Activated T-helper 1 cell treated with anti-CD3 and anti-CD28 coated beads, Interleukin-2, amount 50 U/mL, for 16 hours (primary cell): ENCODE results near the gene DIP2C.

ENCODE experiments used
- DNase-seq, 2 donors: peaks; one replicate each; pipeline ENCODE4 v3.0.0-alpha.2; 2020; ENCODE audit warnings: low read depth in 1 of 2, low spot score in 1 of 2

Gene DIP2C

GRCh38 chr10:677750-678661, 11.5 kb downstream of the DIP2C start:
- DNase-seq = no peak

GRCh38 chr10:677038-677437, 12.4 kb downstream of the DIP2C start:
- DNase-seq = no peak

- no peak for DNase-seq
Observed at GRCh38 chr10:676178-676577, 13.3 kb downstream of the DIP2C start.

- DNase-seq = no peak
Observed at GRCh38 chr10:675532-675931, 13.9 kb downstream of the DIP2C start.

GRCh38 chr10:673492-673891, 16.0 kb downstream of the DIP2C start:
- DNase-seq = no peak

GRCh38 chr10:672992-673391, 16.5 kb downstream of the DIP2C start:
- DNase-seq = no peak

GRCh38 chr10:672203-672602, 17.3 kb downstream of the DIP2C start:
- DNase-seq = no peak

- no peak for DNase-seq
Observed at GRCh38 chr10:670990-671389, 18.5 kb downstream of the DIP2C start.

GRCh38 chr10:670038-670437, 19.4 kb downstream of the DIP2C start:
- no peak for DNase-seq

GRCh38 chr10:668786-669485, 20.5 kb downstream of the DIP2C start:
- DNase-seq = no peak

GRCh38 chr10:667602-668143, 21.8 kb downstream of the DIP2C start:
- no peak for DNase-seq

- no peak for DNase-seq
Observed at GRCh38 chr10:667096-667495, 22.4 kb downstream of the DIP2C start.

- DNase-seq = no peak
Observed at GRCh38 chr10:666237-667012, 23.0 kb downstream of the DIP2C start.

- no peak for DNase-seq
Observed at GRCh38 chr10:665579-666091, 23.8 kb downstream of the DIP2C start.

- DNase-seq = no peak
Observed at GRCh38 chr10:664893-665292, 24.6 kb downstream of the DIP2C start.

GRCh38 chr10:664301-664700, 25.2 kb downstream of the DIP2C start:
- no peak for DNase-seq

- no peak for DNase-seq
Observed at GRCh38 chr10:663831-664251, 25.6 kb downstream of the DIP2C start.

- DNase-seq = no peak
Observed at GRCh38 chr10:663466-663751, 26.1 kb downstream of the DIP2C start.

GRCh38 chr10:662686-663465, 26.6 kb downstream of the DIP2C start:
- DNase-seq = no peak

GRCh38 chr10:662223-662605, 27.3 kb downstream of the DIP2C start:
- no peak for DNase-seq
